Caco-2 (cell line): ENCODE measurements around the gene CCT7. TPM values are rescaled to one million over a fixed set of nuclear protein-coding genes. Genes with fewer than 3 reads are reported as not detected.

Source experiments
- BruUV-seq: library from RNA; stranded (reverse); fragments of 400-500 nt; replicated peaks from 2 replicates; lab custom pipeline; 2021; lab: Mats Ljungman, UMichigan
- CTCF ChIA-PET: fragments of 300-600 bp; sonication (Branson Sonifier 250); formaldehyde crosslinking; loops from one replicate; lab custom pipeline; 2022; ENCODE audit warnings: antibody characterized with exemption; lab: Charles Lee
- POLR2A ChIA-PET: fragments of 300-600 bp; sonication (Branson Sonifier 250); formaldehyde crosslinking; loops from one replicate; lab custom pipeline; 2022; ENCODE audit warnings: antibody characterized with exemption; lab: Charles Lee
- DNase-seq, 2 experiments: peaks; one replicate each; pipeline versions ENCODE4 v3.0.0 to v3.0.0-alpha.2; 2020 to 2022
- H3K27me3 ChIP-seq: replicated peaks from 2 replicates; pipeline ENCODE4 v1.6.0; 2011; ENCODE audit warnings: low read length; ENCODE audit not compliant: control insufficient read depth, insufficient read depth
- H3K36me3 ChIP-seq: 2 replicates; pipeline ENCODE4 v1.5.1; 2011; ENCODE audit warnings: low read length; ENCODE audit not compliant: control insufficient read depth, insufficient read depth
- H3K4me1 ChIP-seq: fragments of 250-450 bp; sonication (Bioruptor Pico); 2 replicates; pipeline ENCODE4 v1.5.1; 2020; ENCODE audit warnings: mild to moderate bottlenecking
- H3K4me3 ChIP-seq: 2 replicates; pipeline ENCODE4 v1.5.1; 2011; ENCODE audit warnings: low read depth, mild to moderate bottlenecking, control low read depth, low read length
- H3K9me3 ChIP-seq: fragments of 250-450 bp; sonication (Bioruptor Pico); 2 replicates; pipeline ENCODE4 v1.5.1; 2020; ENCODE audit warnings: mild to moderate bottlenecking, moderate library complexity
- H3K27ac Mint-ChIP-seq: one replicate; pipeline ENCODE4 v1.8.0; 2022; ENCODE audit warnings: mixed read lengths; ENCODE audit not compliant: unreplicated experiment
- H3K27me3 Mint-ChIP-seq: one replicate; pipeline ENCODE4 v1.8.0; 2022; ENCODE audit warnings: mixed read lengths; ENCODE audit not compliant: insufficient read depth, unreplicated experiment
- H3K36me3 Mint-ChIP-seq: one replicate; pipeline ENCODE4 v1.8.0; 2022; ENCODE audit warnings: mild to moderate bottlenecking, mixed read lengths; ENCODE audit not compliant: insufficient read depth, unreplicated experiment
- H3K4me1 Mint-ChIP-seq: one replicate; pipeline ENCODE4 v1.8.0; 2022; ENCODE audit warnings: low read depth, mixed read lengths; ENCODE audit not compliant: unreplicated experiment
- H3K4me3 Mint-ChIP-seq: one replicate; pipeline ENCODE4 v1.8.0; 2022; ENCODE audit warnings: mild to moderate bottlenecking, moderate library complexity, mixed read lengths; ENCODE audit not compliant: unreplicated experiment
- H3K9me3 Mint-ChIP-seq: one replicate; pipeline ENCODE4 v1.8.0; 2022; ENCODE audit warnings: mixed read lengths; ENCODE audit not compliant: unreplicated experiment
- CTCF ChIP-seq, 2 experiments: fragments of 200-600 bp in 1 of 2; IDR thresholded peaks; 1 replicate in 1 of 2; 2 replicates in 1 of 2; pipeline versions ENCODE4 v1.5.1 to v1.8.0; 2011 to 2022; ENCODE audit warnings: antibody characterized with exemption in 1 of 2, control low read depth in 1 of 2, inconsistent platforms in 1 of 2, low read depth in 1 of 2, low read length in 1 of 2, mild to moderate bottlenecking in 1 of 2, moderate library complexity in 1 of 2; ENCODE audit not compliant: insufficient read depth in 1 of 2, severe bottlenecking in 1 of 2, unreplicated experiment in 1 of 2
- intact Hi-C: fragments of 100-400 bp; cut with micrococcal nuclease; formaldehyde crosslinking; loops from one replicate; pipeline ENCODE4 v1.10.0; 2022; ENCODE audit not compliant: unreplicated experiment
- total RNA-seq: library from RNA; stranded (reverse); gene quantifications from 2 replicates; pipeline ENCODE4 v1.2.3, GENCODE V29; 2022

Gene CCT7
- total RNA-seq, 1 experiment from 2014 or later, result 450 TPM

GRCh38 chr2:73210019-73210418 is 24.1 kb upstream of the CCT7 start:
- Histone ChIP-seq H3K4me1 (peaks cover 15% of the 10 kb centered on the region), H3K36me3 (no peaks in the 10 kb centered on the region), H3K9me3 (no peaks in the 10 kb centered on the region), H3K27me3 (no peaks in the 10 kb centered on the region), H3K4me3 (no peak overlapping the region)
- Mint-ChIP-seq H3K9me3 (no peaks in the 10 kb centered on the region), H3K4me3 (no peak overlapping the region), H3K27me3 (no peaks in the 10 kb centered on the region), H3K4me1 (peaks cover under 1% of the 10 kb centered on the region), H3K36me3 (peaks cover 10% of the 10 kb centered on the region), H3K27ac (no peak overlapping the region)
- TF ChIP-seq CTCF (IDR thresholded peaks at IDR 0.05; ENCODE audit: insufficient read depth in 1 of 2, low read depth in 1 of 2, low read length in 1 of 2, severe bottlenecking in 1 of 2, unreplicated experiment in 1 of 2), result no peak
- BruUV-seq, result no TSS peak
- ChIA-PET CTCF (interaction anchor here (0.6 to 3.6 kb wide), 3 partner anchors 18 to 236 kb away, joined by 3 to 19 read pairs (median 4); no protein-coding TSS in a partner anchor), POLR2A (no interaction called here)
- no peak for DNase-seq
- intact Hi-C loops, result loop anchor here (5.0 kb wide), 1 partner anchor 48 kb away; no protein-coding TSS in a partner anchor

- Histone ChIP-seq H3K36me3 (no peaks in the 10 kb centered on the region), H3K27me3 (no peaks in the 10 kb centered on the region), H3K4me3 (no peak overlapping the region), H3K4me1 (peaks cover 20% of the 10 kb centered on the region), H3K9me3 (no peaks in the 10 kb centered on the region)
- Mint-ChIP-seq H3K4me3 (no peak overlapping the region), H3K4me1 (peaks cover 7% of the 10 kb centered on the region), H3K27ac (no peak overlapping the region), H3K27me3 (no peaks in the 10 kb centered on the region), H3K36me3 (peaks cover 10% of the 10 kb centered on the region), H3K9me3 (no peaks in the 10 kb centered on the region)
- intact Hi-C loops, result loop anchor here (5.0 kb wide), 1 partner anchor 48 kb away; no protein-coding TSS in a partner anchor
- POLR2A ChIA-PET, result no interaction called here
- CTCF ChIA-PET, result interaction anchor here (1.3 kb wide), 1 partner anchor 19 kb away, joined by 4 read pairs; no protein-coding TSS in a partner anchor
- no peak for TF ChIP-seq CTCF (IDR thresholded peaks at IDR 0.05; ENCODE audit: insufficient read depth in 1 of 2, low read depth in 1 of 2, low read length in 1 of 2, severe bottlenecking in 1 of 2, unreplicated experiment in 1 of 2)
- BruUV-seq, result no TSS peak
- DNase-seq, result no peak
Measured at GRCh38 chr2:73210696-73211095, 23.4 kb upstream of the CCT7 start.

- DNase-seq, result no peak
- Mint-ChIP-seq H3K4me1 (peaks cover 9% of the 10 kb centered on the region), H3K36me3 (peaks cover 10% of the 10 kb centered on the region), H3K27ac (no peak overlapping the region), H3K4me3 (no peak overlapping the region), H3K9me3 (no peaks in the 10 kb centered on the region), H3K27me3 (no peaks in the 10 kb centered on the region)
- POLR2A ChIA-PET, result interaction anchor here (0.5 to 1.9 kb wide), 4 partner anchors 20 to 322 kb away, joined by 4 to 9 read pairs (median 6); partner anchors contain the start of gene PRADC1
- H3K36me3 ChIP-seq, result no peaks in the 10 kb centered on the region
- CTCF ChIA-PET, result interaction anchor here (0.6 to 3.2 kb wide), 24 partner anchors 10 to 325 kb away, joined by 3 to 105 read pairs (median 4); partner anchors contain the start of genes CCT7, NOTO, PRADC1 and RAB11FIP5
- H3K9me3 ChIP-seq, result no peaks in the 10 kb centered on the region
- no TSS peak for BruUV-seq
- intact Hi-C loops, result loop anchor here (1.0 to 5.0 kb wide), 5 partner anchors 13 to 319 kb away; no protein-coding TSS in a partner anchor
- H3K27me3 ChIP-seq, result no peaks in the 10 kb centered on the region
- peaks cover 20% of the 10 kb centered on the region for H3K4me1 ChIP-seq
- TF ChIP-seq CTCF (IDR thresholded peaks at IDR 0.05; ENCODE audit: insufficient read depth in 1 of 2, low read depth in 1 of 2, low read length in 1 of 2, severe bottlenecking in 1 of 2, unreplicated experiment in 1 of 2), result no peak
- H3K4me3 ChIP-seq, result no peak overlapping the region
Measured at GRCh38 chr2:73212098-73212447, 22.0 kb upstream of the CCT7 start.
